ENCODE measurements around the gene IGLL5. TPM values are rescaled to one million over a fixed set of nuclear protein-coding genes. Genes with fewer than 3 reads are reported as not detected.

IGLL5 gene
- total RNA-seq, 1 donor from 2014 or later: not detected

DNA sequence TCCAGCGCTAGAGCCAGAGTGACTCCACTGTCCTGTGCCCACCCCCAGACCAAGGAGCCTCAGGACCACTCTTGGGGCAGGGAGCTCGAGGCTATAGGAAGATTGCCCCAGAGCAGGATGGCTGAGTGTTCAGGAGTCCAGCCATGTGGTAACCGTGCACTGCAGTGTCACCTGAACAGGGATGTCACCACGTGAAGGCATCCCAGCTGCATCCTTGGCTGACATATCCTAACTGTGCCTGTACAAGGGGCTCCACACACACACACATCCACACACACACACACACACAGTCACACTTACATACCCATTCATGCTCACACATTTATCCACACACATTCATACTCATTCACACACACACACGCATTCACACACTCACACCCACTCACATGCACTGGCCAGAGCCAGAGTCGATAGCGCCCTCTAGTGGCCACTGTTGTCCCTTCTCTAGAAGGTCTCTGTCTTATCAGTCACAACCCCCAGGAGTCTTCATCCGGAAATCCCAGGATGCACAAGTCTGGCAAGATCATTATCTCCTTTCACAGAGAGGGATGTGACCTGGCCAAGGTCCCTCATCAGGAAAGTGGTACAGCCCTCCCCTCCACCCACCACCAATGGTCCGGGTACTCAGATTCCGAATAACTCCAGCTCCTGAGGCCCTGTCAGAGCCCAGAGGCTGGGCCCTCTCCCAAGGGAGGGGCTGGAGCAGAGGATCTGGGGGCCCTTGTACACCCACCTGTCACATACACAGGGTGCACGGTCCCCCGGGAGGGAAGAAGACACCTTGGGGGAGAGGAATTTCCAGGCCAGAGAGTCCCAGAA, 55.1 kb downstream of the IGLL5 start:
- no peaks in the 10 kb centered on the region for H3K9me3 Mint-ChIP-seq (ENCODE audit: unreplicated experiment)

DNA sequence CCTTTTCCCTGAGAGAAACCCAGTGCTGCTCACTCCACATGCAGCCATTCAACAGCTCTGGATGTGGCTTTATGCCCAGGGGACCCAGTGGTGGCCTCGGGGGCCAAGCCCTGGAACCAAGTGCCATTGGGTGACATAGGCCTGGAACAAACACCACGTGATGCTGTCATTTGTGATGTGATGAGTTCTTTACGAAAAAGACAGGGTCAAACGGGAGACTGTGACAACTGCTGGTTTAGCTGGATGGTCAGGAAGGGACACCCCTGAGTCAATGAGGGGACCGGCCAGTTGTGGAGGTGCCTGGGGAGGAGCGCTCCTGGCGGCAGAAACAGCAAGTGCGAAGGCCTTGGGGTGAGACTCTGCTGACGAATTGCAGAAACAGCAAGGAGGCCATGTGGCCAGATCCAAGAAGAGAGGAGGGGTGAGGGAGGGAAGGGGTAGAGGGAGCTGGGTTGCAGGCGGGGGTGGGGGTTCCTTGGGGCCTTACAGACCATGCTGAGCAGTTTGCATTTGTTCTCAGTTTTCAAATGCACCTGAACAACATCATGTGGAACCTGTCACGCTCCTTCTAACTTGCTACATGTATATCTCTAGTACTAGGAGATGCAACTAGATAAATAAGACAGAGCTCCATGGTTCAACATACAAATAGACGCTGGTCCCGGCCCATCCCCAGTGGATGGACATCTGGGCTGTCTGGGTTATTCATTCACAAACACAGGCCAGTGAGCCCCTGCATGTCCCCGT, 56.1 kb downstream of the IGLL5 start:
- Mint-ChIP-seq H3K4me3 (ENCODE audit: unreplicated experiment) (no peak overlapping the region), H3K27ac (ENCODE audit: unreplicated experiment) (no peak overlapping the region), H3K9me3 (ENCODE audit: unreplicated experiment) (no peaks in the 10 kb centered on the region), H3K27me3 (ENCODE audit: unreplicated experiment) (peaks cover 9% of the 10 kb centered on the region), H3K36me3 (ENCODE audit: unreplicated experiment) (no peaks in the 10 kb centered on the region), H3K4me1 (ENCODE audit: unreplicated experiment) (no peaks in the 10 kb centered on the region)
- TF ChIP-seq, protein P1, sequence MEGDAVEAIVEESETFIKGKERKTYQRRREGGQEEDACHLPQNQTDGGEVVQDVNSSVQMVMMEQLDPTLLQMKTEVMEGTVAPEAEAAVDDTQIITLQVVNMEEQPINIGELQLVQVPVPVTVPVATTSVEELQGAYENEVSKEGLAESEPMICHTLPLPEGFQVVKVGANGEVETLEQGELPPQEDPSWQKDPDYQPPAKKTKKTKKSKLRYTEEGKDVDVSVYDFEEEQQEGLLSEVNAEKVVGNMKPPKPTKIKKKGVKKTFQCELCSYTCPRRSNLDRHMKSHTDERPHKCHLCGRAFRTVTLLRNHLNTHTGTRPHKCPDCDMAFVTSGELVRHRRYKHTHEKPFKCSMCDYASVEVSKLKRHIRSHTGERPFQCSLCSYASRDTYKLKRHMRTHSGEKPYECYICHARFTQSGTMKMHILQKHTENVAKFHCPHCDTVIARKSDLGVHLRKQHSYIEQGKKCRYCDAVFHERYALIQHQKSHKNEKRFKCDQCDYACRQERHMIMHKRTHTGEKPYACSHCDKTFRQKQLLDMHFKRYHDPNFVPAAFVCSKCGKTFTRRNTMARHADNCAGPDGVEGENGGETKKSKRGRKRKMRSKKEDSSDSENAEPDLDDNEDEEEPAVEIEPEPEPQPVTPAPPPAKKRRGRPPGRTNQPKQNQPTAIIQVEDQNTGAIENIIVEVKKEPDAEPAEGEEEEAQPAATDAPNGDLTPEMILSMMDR (IDR thresholded peaks at IDR 0.05): no peak
- DNase-seq (ENCODE audit: extremely low spot score, unreplicated experiment): peak; percentile 80

More for the DNA sequence above, 55.1 kb downstream of the IGLL5 start:
- Mint-ChIP-seq H3K27me3 (ENCODE audit: unreplicated experiment) (peaks cover 12% of the 10 kb centered on the region), H3K4me3 (ENCODE audit: unreplicated experiment) (no peak overlapping the region), H3K27ac (ENCODE audit: unreplicated experiment) (no peak overlapping the region), H3K4me1 (ENCODE audit: unreplicated experiment) (no peaks in the 10 kb centered on the region), H3K36me3 (ENCODE audit: unreplicated experiment) (no peaks in the 10 kb centered on the region)
- DNase-seq (ENCODE audit: extremely low spot score, unreplicated experiment): peak; percentile 83
- TF ChIP-seq, protein P1 (IDR thresholded peaks at IDR 0.05): peak; percentile 61

DNA sequence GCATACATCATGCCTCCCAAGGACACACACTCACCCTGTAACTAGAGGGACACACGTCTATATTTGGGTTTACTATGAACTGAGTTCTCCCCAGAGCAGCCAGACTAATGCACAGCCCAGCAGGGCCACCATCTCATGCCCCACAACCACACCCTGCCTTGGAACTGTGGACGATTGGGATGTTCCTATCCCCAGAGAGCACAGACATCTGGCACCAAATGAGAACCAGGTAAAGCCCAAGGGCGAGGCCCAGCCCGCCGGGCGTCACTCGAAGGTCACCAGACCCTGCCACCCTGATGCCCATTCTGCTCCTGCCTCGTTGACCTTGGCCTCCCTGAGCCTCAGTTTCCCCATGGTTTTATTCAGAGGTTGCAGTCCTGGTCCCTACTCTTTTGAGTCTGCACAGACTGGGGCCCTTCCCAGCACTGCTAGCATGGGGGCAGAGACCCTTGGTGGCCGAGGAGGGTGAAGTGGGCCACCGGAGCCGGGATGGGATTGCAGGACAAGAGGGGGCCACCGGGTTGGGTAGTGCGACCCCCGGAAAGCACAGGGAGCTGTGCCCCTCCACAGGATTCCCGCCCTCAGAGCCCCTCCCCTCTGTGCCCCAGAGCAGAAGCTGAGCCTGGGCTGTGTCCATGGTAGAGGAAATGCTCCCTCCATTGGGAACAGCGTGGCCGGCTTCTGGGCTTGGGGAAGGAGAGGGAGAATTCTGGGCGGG, 56.8 kb downstream of the IGLL5 start:
- Mint-ChIP-seq H3K4me3 (ENCODE audit: unreplicated experiment) (no peak overlapping the region), H3K27me3 (ENCODE audit: unreplicated experiment) (peaks cover 9% of the 10 kb centered on the region), H3K4me1 (ENCODE audit: unreplicated experiment) (no peaks in the 10 kb centered on the region), H3K27ac (ENCODE audit: unreplicated experiment) (no peak overlapping the region), H3K9me3 (ENCODE audit: unreplicated experiment) (no peaks in the 10 kb centered on the region), H3K36me3 (ENCODE audit: unreplicated experiment) (no peaks in the 10 kb centered on the region)
- TF ChIP-seq, protein P1 (IDR thresholded peaks at IDR 0.05): no peak
- peak; percentile 79 for DNase-seq (ENCODE audit: extremely low spot score, unreplicated experiment)

DNA sequence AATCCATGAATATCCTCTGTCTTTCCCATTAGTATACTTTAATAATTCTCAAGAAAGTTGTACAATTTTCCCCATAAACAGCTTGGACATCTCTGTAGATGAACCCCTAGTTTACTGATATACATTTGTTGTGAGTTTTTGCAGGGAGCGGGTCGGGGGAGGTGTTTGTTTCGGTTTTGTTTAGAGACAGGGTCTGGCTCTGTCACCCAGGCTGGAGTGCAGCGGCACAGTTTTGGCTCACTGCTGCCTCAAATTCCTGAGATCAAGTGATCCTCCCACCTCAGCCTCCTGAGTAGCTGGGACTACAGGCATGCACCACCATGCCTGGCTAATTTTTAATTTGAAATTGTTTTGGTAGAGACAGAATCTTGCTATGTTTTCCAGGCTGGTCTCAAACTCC, 57.6 kb downstream of the IGLL5 start:
- Mint-ChIP-seq H3K9me3 (ENCODE audit: unreplicated experiment) (no peaks in the 10 kb centered on the region), H3K36me3 (ENCODE audit: unreplicated experiment) (no peaks in the 10 kb centered on the region), H3K27ac (ENCODE audit: unreplicated experiment) (no peak overlapping the region), H3K4me1 (ENCODE audit: unreplicated experiment) (no peaks in the 10 kb centered on the region), H3K4me3 (ENCODE audit: unreplicated experiment) (no peak overlapping the region), H3K27me3 (ENCODE audit: unreplicated experiment) (peaks cover 6% of the 10 kb centered on the region)
- no peak for DNase-seq (ENCODE audit: extremely low spot score, unreplicated experiment)
- TF ChIP-seq, protein P1 (IDR thresholded peaks at IDR 0.05): no peak

Small RNA genes lying within 50 kb of the gene (microRNA-seq; reads per million reads assigned to microRNA genes)
- gene MIR5571 (ENCODE audit: unreplicated experiment): not detected

Other genes starting within 250 kb of the IGLL5 start
- gene GGTLC2, start 243.2 kb upstream of the IGLL5 start, total RNA-seq: not detected in 2 replicates
- gene GNAZ, start 182.7 kb downstream of the IGLL5 start, total RNA-seq: 2.9 and 3.7 TPM in 2 replicates

Measured in osteocyte (in vitro differentiated cells).